IMR-90 (cell line): Measurements from ENCODE around the gene TGM5. TPM values are rescaled to one million over a fixed set of nuclear protein-coding genes. Genes with fewer than 3 reads are reported as not detected.

Experiments used
- ATAC-seq: fragments of 200-7000 bp; cut with Tn5 transposase; 2 replicates; pipeline ENCODE4 v1.9.1; 2020; ENCODE audit warnings: low read depth, mild to moderate bottlenecking, moderate library complexity
- BruUV-seq: library from RNA; stranded (reverse); fragments of 400-500 nt; replicated peaks from 2 replicates; lab custom pipeline; 2021; lab: Mats Ljungman, UMichigan
- CTCF ChIA-PET: fragments of 300-600 bp; formaldehyde crosslinking; extraction: SDS; loops from one replicate; lab custom pipeline; 2021; ENCODE audit warnings: antibody characterized with exemption; lab: Yijun Ruan, JAX
- POLR2A ChIA-PET: fragments of 300-600 bp; sonication (Branson Sonifier 250); formaldehyde crosslinking; loops from one replicate; lab custom pipeline; 2022; ENCODE audit warnings: antibody characterized with exemption; ENCODE audit not compliant: unreplicated experiment; lab: Charles Lee
- DNase-seq: peaks from one replicate; pipeline ENCODE4 v3.0.0; 2013
- H2AFZ ChIP-seq: replicated peaks from 2 replicates; pipeline ENCODE3; 2013; ENCODE audit warnings: low read length, mild to moderate bottlenecking; ENCODE audit not compliant: poor library complexity
- H2AK5ac ChIP-seq: 2 replicates; pipeline ENCODE4 v1.6.1; 2013; ENCODE audit warnings: low read depth, low read length, inconsistent platforms
- H2AK9ac ChIP-seq: replicated peaks from 2 replicates; pipeline ENCODE3; 2013; ENCODE audit warnings: mild to moderate bottlenecking, low read depth, low read length, moderate library complexity; ENCODE audit not compliant: poor library complexity
- H2BK120ac ChIP-seq: 2 replicates; pipeline ENCODE4 v1.6.1; 2013; ENCODE audit warnings: low read depth, low read length, inconsistent platforms
- H2BK15ac ChIP-seq: 3 replicates; pipeline ENCODE4 v1.6.1; 2013; ENCODE audit warnings: low read depth, low read length, inconsistent platforms
- H2BK20ac ChIP-seq: 2 replicates; pipeline ENCODE4 v1.6.1; 2013; ENCODE audit warnings: low read depth, mild to moderate bottlenecking, inconsistent platforms, low read length, moderate library complexity
- H2BK5ac ChIP-seq: 2 replicates; pipeline ENCODE4 v1.6.1; 2013; ENCODE audit warnings: mild to moderate bottlenecking, low read depth, low read length, inconsistent platforms; ENCODE audit not compliant: poor library complexity, severe bottlenecking
- H3K14ac ChIP-seq: replicated peaks from 2 replicates; pipeline ENCODE4 v1.6.1; 2013; ENCODE audit warnings: low read depth, low read length, inconsistent platforms
- H3K18ac ChIP-seq: 2 replicates; pipeline ENCODE4 v1.6.1; 2013; ENCODE audit warnings: low read depth, low read length, control low read depth
- H3K23ac ChIP-seq: 2 replicates; pipeline ENCODE4 v1.6.1; 2013; ENCODE audit warnings: low read depth, low read length, inconsistent platforms
- H3K27ac ChIP-seq: 2 replicates; pipeline ENCODE4 v1.5.1; 2013; ENCODE audit warnings: mild to moderate bottlenecking, control low read depth, low read length; ENCODE audit not compliant: insufficient read depth
- H3K27me3 ChIP-seq: 2 replicates; pipeline ENCODE4 v1.6.1; 2013; ENCODE audit warnings: low read length; ENCODE audit not compliant: control insufficient read depth, insufficient read depth
- H3K36me3 ChIP-seq: 2 replicates; pipeline ENCODE4 v1.6.1; 2013; ENCODE audit warnings: low read length, mixed read lengths; ENCODE audit not compliant: control insufficient read depth, insufficient read depth
- H3K4ac ChIP-seq: 2 replicates; pipeline ENCODE4 v1.6.1; 2013; ENCODE audit warnings: low read depth, low read length, inconsistent platforms
- H3K4me1 ChIP-seq: 2 replicates; pipeline ENCODE4 v1.6.1; 2013; ENCODE audit warnings: low read length, mixed read lengths; ENCODE audit not compliant: control insufficient read depth, insufficient read depth
- H3K4me2 ChIP-seq: 2 replicates; pipeline ENCODE4 v1.6.1; 2013; ENCODE audit warnings: low read depth, mild to moderate bottlenecking, control low read depth, low read length, moderate library complexity
- H3K4me3 ChIP-seq: 2 replicates; pipeline ENCODE4 v1.5.1; 2013; ENCODE audit warnings: low read depth, mild to moderate bottlenecking, control low read depth, low read length, moderate library complexity; ENCODE audit not compliant: insufficient read depth
- H3K56ac ChIP-seq: 2 replicates; pipeline ENCODE4 v1.6.1; 2013; ENCODE audit warnings: low read length, inconsistent platforms; ENCODE audit not compliant: insufficient read depth; ENCODE audit errors: extremely low read depth
- H3K79me1 ChIP-seq, 2 experiments: 2 replicates each; pipeline ENCODE4 v1.6.1; 2013; ENCODE audit warnings: low read length in 2 of 2, inconsistent platforms in 1 of 2, low read depth in 1 of 2
- H3K9ac ChIP-seq: 2 replicates; pipeline ENCODE4 v1.6.1; 2013; ENCODE audit warnings: low read depth, low read length, control low read depth
- H3K9me1 ChIP-seq: 2 replicates; pipeline ENCODE4 v1.6.1; 2013; ENCODE audit warnings: low read length, inconsistent platforms; ENCODE audit not compliant: insufficient read depth
- H3K9me3 ChIP-seq: 2 replicates; pipeline ENCODE4 v1.6.1; 2013; ENCODE audit warnings: low read length; ENCODE audit not compliant: control insufficient read depth, insufficient read depth
- H4K20me1 ChIP-seq: 2 replicates; pipeline ENCODE4 v1.6.1; 2013; ENCODE audit warnings: low read length, inconsistent platforms; ENCODE audit not compliant: insufficient read depth
- H4K5ac ChIP-seq: 2 replicates; pipeline ENCODE4 v1.6.1; 2013; ENCODE audit warnings: mild to moderate bottlenecking, low read depth, low read length, control low read depth
- H4K8ac ChIP-seq, 2 experiments: 2 replicates each; pipeline ENCODE4 v1.6.1; 2013; ENCODE audit warnings: low read depth in 2 of 2, low read length in 2 of 2, control low read depth in 1 of 2, inconsistent platforms in 1 of 2
- H4K91ac ChIP-seq: 2 replicates; pipeline ENCODE4 v1.6.1; 2013; ENCODE audit warnings: low read depth, low read length, inconsistent platforms; ENCODE audit not compliant: insufficient read depth
- CEBPB ChIP-seq: IDR thresholded peaks from 2 replicates; pipeline ENCODE4 v1.6.1; 2012; ENCODE audit warnings: low read depth, low read length, improper control_type of control experiment
- FOS ChIP-seq: fragments of 150-350 bp; IDR thresholded peaks from 2 replicates; pipeline ENCODE4 v1.6.1; 2016; ENCODE audit warnings: low read depth, low read length
- MAFK ChIP-seq: IDR thresholded peaks from 2 replicates; pipeline ENCODE4 v1.6.1; 2012; ENCODE audit warnings: low read depth, low read length, improper control_type of control experiment
- NFE2L2 ChIP-seq: fragments of 150-350 bp; IDR thresholded peaks from 2 replicates; pipeline ENCODE4 v1.6.1; 2016; ENCODE audit warnings: low read depth, mild to moderate bottlenecking, low read length
- POLR2A ChIP-seq: IDR thresholded peaks from 2 replicates; pipeline ENCODE4 v1.6.1; 2012; ENCODE audit warnings: mild to moderate bottlenecking, low read depth, low read length
- RCOR1 ChIP-seq: IDR thresholded peaks from 2 replicates; pipeline ENCODE4 v1.6.1; 2012; ENCODE audit warnings: mild to moderate bottlenecking, low read length, improper control_type of control experiment; ENCODE audit not compliant: insufficient replicate concordance
- SMC3 ChIP-seq: fragments of 150-350 bp; IDR thresholded peaks from 2 replicates; pipeline ENCODE4 v1.6.1; 2016; ENCODE audit warnings: low read depth, mild to moderate bottlenecking, antibody characterized with exemption, low read length, moderate library complexity
- dilution Hi-C: fragments of 300-500 bp; cut with HindIII; formaldehyde crosslinking; loops from one replicate; pipeline ENCODE4 v1.14.3; 2018; ENCODE audit warnings: low sequenced_read_pairs; ENCODE audit not compliant: unreplicated experiment
- in situ Hi-C: fragments of 300-500 bp; cut with MboI; formaldehyde crosslinking; loops from 3 replicates; pipeline ENCODE4 v1.14.3; 2019; ENCODE audit warnings: low sequenced_read_pairs, inconsistent platforms, mixed read lengths
- intact Hi-C: fragments of 100-400 bp; cut with micrococcal nuclease; formaldehyde crosslinking; loops from 2 replicates; pipeline ENCODE4 v1.10.0; 2022
- polyA plus RNA-seq, 3 experiments: library from polyadenylated mRNA; depleted of rRNA; stranded (reverse); fragments of >200 nt; gene quantifications; 2 replicates each; pipeline ENCODE4 v1.2.3, GENCODE V29; 2012; ENCODE audit warnings: low replicate concordance in 1 of 3
- total RNA-seq: library from RNA; depleted of rRNA; stranded (reverse); fragments of >200 nt; gene quantifications from 2 replicates; pipeline ENCODE4 v1.2.3, GENCODE V29; 2012
- TF ChIP-seq, protein P1 (sequence below): conservative IDR thresholded peaks from 2 replicates; pipeline ENCODE4 v1.5.1; 2012; ENCODE audit warnings: mild to moderate bottlenecking, low read depth, low read length, improper control_type of control experiment
- TF ChIP-seq, protein P2 (sequence below): fragments of 150-350 bp; IDR thresholded peaks from 2 replicates; pipeline ENCODE4 v1.6.1; 2016; ENCODE audit warnings: low read depth, mild to moderate bottlenecking, low read length, moderate library complexity, borderline replicate concordance

TGM5 gene
- total and polyA plus RNA-seq, 2 of the 4 experiments (the other 2 are of a cell fraction) = not detected

DNA sequence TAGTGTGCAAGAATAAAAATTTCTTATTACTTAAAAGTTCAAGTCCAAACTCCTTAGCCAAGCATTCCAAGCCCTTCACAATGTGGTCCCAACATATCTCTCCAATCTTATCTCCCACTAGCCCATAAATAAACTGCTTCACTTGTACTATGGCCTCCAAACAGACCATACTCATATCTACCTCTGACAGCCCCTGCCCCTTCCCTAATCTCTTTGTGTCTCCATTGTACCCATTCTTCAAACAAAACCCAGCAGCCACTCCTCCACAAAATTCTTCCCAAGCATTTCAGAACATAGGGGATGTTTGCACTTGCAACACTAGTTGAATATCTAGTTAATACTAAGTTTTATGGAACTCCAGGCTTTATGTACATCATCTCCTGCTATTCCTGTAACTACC lies 33.2 kb upstream of the TGM5 start:
- Histone ChIP-seq H4K91ac (no peak overlapping the region), H2BK20ac (no peak overlapping the region), H3K27me3 (peaks cover 38% of the 10 kb centered on the region), H3K18ac (no peak overlapping the region), H4K20me1 (no peaks in the 10 kb centered on the region), H2AK5ac (no peak overlapping the region), H3K4me1 (no peaks in the 10 kb centered on the region), H3K56ac (no peak overlapping the region), H3K36me3 (no peaks in the 10 kb centered on the region), H2AFZ (no peak overlapping the region), H3K14ac (no peak overlapping the region), H3K23ac (no peak overlapping the region), H4K8ac (no peak overlapping the region), H3K4me3 (no peak overlapping the region), H3K4ac (no peak overlapping the region), H3K9ac (no peak overlapping the region), H3K9me3 (0 out of 2 replicates have a peak, but pooled peaks cover 2% of the 10 kb centered on the region), H3K79me1 (no peaks in the 10 kb centered on the region), H2BK5ac (no peak overlapping the region), H2AK9ac (no peak overlapping the region), H3K4me2 (no peak overlapping the region), H3K9me1 (no peaks in the 10 kb centered on the region), H3K27ac (no peak overlapping the region), H4K5ac (no peak overlapping the region), H2BK120ac (no peak overlapping the region), H2BK15ac (no peak overlapping the region)
- intact Hi-C loops = no loop called here
- DNase-seq (no peak), ATAC-seq (no peak)
- dilution Hi-C loops = no loop called here
- POLR2A ChIA-PET = no interaction called here
- in situ Hi-C loops = no loop called here
- CTCF ChIA-PET = no interaction called here
- no peak for TF ChIP-seq SMC3
- no peak for TF ChIP-seq POLR2A
- TF ChIP-seq NFE2L2 = no peak
- no peak for TF ChIP-seq MAFK
- TF ChIP-seq CEBPB = no peak
- no peak for TF ChIP-seq FOS
- TF ChIP-seq RCOR1 = no peak
- TF ChIP-seq, protein P1, sequence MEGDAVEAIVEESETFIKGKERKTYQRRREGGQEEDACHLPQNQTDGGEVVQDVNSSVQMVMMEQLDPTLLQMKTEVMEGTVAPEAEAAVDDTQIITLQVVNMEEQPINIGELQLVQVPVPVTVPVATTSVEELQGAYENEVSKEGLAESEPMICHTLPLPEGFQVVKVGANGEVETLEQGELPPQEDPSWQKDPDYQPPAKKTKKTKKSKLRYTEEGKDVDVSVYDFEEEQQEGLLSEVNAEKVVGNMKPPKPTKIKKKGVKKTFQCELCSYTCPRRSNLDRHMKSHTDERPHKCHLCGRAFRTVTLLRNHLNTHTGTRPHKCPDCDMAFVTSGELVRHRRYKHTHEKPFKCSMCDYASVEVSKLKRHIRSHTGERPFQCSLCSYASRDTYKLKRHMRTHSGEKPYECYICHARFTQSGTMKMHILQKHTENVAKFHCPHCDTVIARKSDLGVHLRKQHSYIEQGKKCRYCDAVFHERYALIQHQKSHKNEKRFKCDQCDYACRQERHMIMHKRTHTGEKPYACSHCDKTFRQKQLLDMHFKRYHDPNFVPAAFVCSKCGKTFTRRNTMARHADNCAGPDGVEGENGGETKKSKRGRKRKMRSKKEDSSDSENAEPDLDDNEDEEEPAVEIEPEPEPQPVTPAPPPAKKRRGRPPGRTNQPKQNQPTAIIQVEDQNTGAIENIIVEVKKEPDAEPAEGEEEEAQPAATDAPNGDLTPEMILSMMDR = no peak
- TF ChIP-seq, protein P2, sequence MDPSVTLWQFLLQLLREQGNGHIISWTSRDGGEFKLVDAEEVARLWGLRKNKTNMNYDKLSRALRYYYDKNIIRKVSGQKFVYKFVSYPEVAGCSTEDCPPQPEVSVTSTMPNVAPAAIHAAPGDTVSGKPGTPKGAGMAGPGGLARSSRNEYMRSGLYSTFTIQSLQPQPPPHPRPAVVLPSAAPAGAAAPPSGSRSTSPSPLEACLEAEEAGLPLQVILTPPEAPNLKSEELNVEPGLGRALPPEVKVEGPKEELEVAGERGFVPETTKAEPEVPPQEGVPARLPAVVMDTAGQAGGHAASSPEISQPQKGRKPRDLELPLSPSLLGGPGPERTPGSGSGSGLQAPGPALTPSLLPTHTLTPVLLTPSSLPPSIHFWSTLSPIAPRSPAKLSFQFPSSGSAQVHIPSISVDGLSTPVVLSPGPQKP = no peak
- no TSS peak for BruUV-seq
